ENCODE measurements around the gene TPO. TPM values are rescaled to one million over a fixed set of nuclear protein-coding genes. Genes with fewer than 3 reads are reported as not detected.

TPO gene
- total RNA-seq, 1 experiment from 2014 or later: not detected

DNA sequence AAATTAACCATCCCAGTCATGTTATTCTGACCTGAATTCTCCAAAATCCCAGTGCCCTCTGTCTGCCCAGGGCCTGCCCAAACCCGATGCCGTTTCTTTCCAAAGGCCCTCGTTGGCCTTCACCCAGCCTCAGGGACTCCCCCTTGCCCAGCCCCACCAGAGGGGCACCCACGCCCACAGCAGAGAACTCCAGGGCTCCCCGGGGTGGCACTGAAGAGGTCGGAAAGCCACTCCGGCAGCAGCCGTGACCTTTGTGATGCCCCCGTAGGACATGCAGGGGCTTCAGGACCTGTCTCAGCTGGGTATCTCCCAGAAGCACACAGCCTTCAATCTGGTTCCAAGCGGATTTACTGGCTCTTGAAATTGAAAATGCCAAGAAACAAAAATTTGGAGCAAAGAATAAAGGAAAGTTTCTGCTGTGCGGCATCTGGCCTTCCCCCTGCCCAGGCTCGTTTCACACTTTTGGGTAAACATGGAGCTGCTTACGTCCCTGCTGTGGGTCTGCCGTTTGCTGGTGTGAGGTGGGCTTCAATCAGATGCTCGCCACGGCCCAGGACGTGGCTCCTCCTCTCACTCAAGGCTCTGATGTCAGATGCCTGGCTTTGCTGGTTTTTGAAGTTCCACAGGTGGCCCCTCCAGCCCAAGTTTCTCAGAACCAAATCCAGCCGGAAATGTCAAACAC, 101.3 kb downstream of the TPO start:
- peaks cover 4 to 7% of the 10 kb centered on the region in 2 experiments; a peak in 3 of 4 replicates for H3K4me1 Mint-ChIP-seq

More for the DNA sequence above, 101.3 kb downstream of the TPO start:
- H4K8ac ChIP-seq (replicated peaks; ENCODE audit: insufficient read length, low read depth, low read length): no peak overlapping the region
- H3K4me2 ChIP-seq (ENCODE audit: insufficient read depth, insufficient read length, low read length): no peak overlapping the region
- no peaks in the 10 kb centered on the region for H3K27me3 ChIP-seq (ENCODE audit: insufficient read depth, low read length)
- Mint-ChIP-seq H3K36me3 (ENCODE audit: insufficient read depth in 1 of 3, low read depth in 3 of 3) (no peaks in the 10 kb centered on the region), H3K27ac (no peak overlapping the region; a peak in 1 of 7 replicates), H3K4me3 (no peak overlapping the region), H3K27me3 (ENCODE audit: low read depth) (peaks cover 3% of the 10 kb centered on the region; the same call in 1 of the 2 replicates), H3K9me3 (no peaks in the 10 kb centered on the region; a peak in 1 of 5 replicates)
- no peaks in the 10 kb centered on the region for H3K4me1 ChIP-seq (ENCODE audit: insufficient read depth, low read length)
- H3K9me3 ChIP-seq (ENCODE audit: control insufficient read depth, low read depth, low read length): no peaks in the 10 kb centered on the region
- no peaks in the 10 kb centered on the region for H3K79me1 ChIP-seq (ENCODE audit: insufficient read depth, low read depth, low read length, poor library complexity, severe bottlenecking)
- no peak overlapping the region for H3K23ac ChIP-seq (ENCODE audit: insufficient read length, low read depth, low read length)
- no peak overlapping the region for H3T11ph ChIP-seq (ENCODE audit: low read length)
- DNase-seq: no peak
- no peak overlapping the region for H3K27ac ChIP-seq (ENCODE audit: insufficient read length, low read depth, low read length)
- no peaks in the 10 kb centered on the region for H4K20me1 ChIP-seq (ENCODE audit: control insufficient read depth, insufficient read depth, insufficient read length)
- no peak overlapping the region for H3K18ac ChIP-seq (ENCODE audit: insufficient read length, low read depth, low read length)
- H4K91ac ChIP-seq (ENCODE audit: insufficient read length, low read depth, low read length): no peak overlapping the region
- H3K14ac ChIP-seq (ENCODE audit: insufficient read depth, low read length): no peak overlapping the region
- H3K4ac ChIP-seq (ENCODE audit: low read depth, low read length): no peak overlapping the region
- no peak overlapping the region for H2BK15ac ChIP-seq (ENCODE audit: low read depth, low read length)
- no peak overlapping the region for H2BK5ac ChIP-seq (ENCODE audit: insufficient read length, low read length)
- no peak overlapping the region for H3K56ac ChIP-seq (ENCODE audit: insufficient read length, low read depth, low read length)
- H2BK20ac ChIP-seq (ENCODE audit: low read depth, low read length, poor library complexity, severe bottlenecking): no peak overlapping the region
- no peak overlapping the region for H4K5ac ChIP-seq (ENCODE audit: insufficient read length, low read depth, low read length)
- TF ChIP-seq CTCF (conservative IDR thresholded peaks at IDR 0.05): no peak
- no peaks in the 10 kb centered on the region for H3K79me2 ChIP-seq (ENCODE audit: insufficient read depth, low read length)
- no peak overlapping the region for H3K9ac ChIP-seq (ENCODE audit: extremely low read depth, insufficient read length, low read length)
- H2BK120ac ChIP-seq (ENCODE audit: low read depth, low read length, poor library complexity, severe bottlenecking): no peak overlapping the region
- H3K23me2 ChIP-seq (ENCODE audit: insufficient read length, low read depth, low read length, poor library complexity, severe bottlenecking): no peaks in the 10 kb centered on the region
- H2BK12ac ChIP-seq (ENCODE audit: insufficient read length, low read depth, low read length): no peak overlapping the region
- H2AK5ac ChIP-seq (ENCODE audit: insufficient read length, low read length): no peak overlapping the region
- no CpG with 5 or more reads among the region's 18 CpGs for WGBS (ENCODE audit: extremely low coverage, insufficient read length, low lambda C conversion rate)
- H2AFZ ChIP-seq (ENCODE audit: low read length): no peak overlapping the region

Data from H9 (cell line).